ENCODE measurements around the gene CA10.

- TF ChIP-seq CTCF (IDR thresholded peaks at IDR 0.05; ENCODE audit: insufficient read depth, low read length, poor library complexity, severe bottlenecking) (no peak), EZH2phosphoT487 (conservative IDR thresholded peaks at IDR 0.05; ENCODE audit: low read length) (no peak)
Measured at GRCh38 chr17:52138350-52138749, 20.2 kb downstream of the CA10 start.

Measured in SU-DHL-6 (cell line).